ENCODE measurements around the gene DNAJC6.
"Not testable (repeated sequence)": the region's sequence is repeated elsewhere in the genome, so short reads cannot be mapped to it uniquely, and the experiment has no call there.

The DNAJC6 gene

DNA sequence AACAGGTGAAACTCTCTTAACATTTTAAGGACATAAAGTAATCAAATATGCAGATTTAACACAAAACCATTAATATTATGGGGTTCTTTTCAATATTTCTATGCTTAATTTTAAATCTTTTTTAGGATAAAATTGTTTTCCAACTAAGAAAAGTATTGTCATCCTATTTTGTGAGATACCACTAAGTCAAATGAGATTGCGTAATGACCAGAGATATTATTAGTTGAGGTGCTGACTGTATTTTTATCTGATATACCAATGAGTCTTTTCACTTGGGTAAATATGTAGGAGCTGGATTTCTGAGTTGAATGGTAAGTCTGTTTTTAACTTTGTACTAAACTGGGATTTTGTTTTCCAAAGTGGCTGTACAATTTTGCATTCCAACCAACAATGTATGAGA, 136.5 kb downstream of the DNAJC6 start:
- no peak overlapping the region for H3K4me3 ChIP-seq (ENCODE audit: low read length)
- H4K20me1 ChIP-seq (ENCODE audit: control insufficient read depth, insufficient read depth, low read depth, low read length): no peaks in the 10 kb centered on the region
- H3K4me2 ChIP-seq (ENCODE audit: low read length): no peak overlapping the region
- H3F3A ChIP-seq (ENCODE audit: control insufficient read depth, insufficient read depth): no peaks in the 10 kb centered on the region
- H3K27ac ChIP-seq (ENCODE audit: low read depth, low read length): no peak overlapping the region
- no peaks in the 10 kb centered on the region for H3K4me1 ChIP-seq (ENCODE audit: control insufficient read depth, low read length)
- TF ChIP-seq, protein P1, sequence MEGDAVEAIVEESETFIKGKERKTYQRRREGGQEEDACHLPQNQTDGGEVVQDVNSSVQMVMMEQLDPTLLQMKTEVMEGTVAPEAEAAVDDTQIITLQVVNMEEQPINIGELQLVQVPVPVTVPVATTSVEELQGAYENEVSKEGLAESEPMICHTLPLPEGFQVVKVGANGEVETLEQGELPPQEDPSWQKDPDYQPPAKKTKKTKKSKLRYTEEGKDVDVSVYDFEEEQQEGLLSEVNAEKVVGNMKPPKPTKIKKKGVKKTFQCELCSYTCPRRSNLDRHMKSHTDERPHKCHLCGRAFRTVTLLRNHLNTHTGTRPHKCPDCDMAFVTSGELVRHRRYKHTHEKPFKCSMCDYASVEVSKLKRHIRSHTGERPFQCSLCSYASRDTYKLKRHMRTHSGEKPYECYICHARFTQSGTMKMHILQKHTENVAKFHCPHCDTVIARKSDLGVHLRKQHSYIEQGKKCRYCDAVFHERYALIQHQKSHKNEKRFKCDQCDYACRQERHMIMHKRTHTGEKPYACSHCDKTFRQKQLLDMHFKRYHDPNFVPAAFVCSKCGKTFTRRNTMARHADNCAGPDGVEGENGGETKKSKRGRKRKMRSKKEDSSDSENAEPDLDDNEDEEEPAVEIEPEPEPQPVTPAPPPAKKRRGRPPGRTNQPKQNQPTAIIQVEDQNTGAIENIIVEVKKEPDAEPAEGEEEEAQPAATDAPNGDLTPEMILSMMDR (IDR thresholded peaks at IDR 0.05; ENCODE audit: low read depth, low read length, poor library complexity, severe bottlenecking): no peak
- TF ChIP-seq EZH2phosphoT487 (IDR thresholded peaks at IDR 0.05; ENCODE audit: borderline replicate concordance, low read length): no peak
- no peaks in the 10 kb centered on the region for H3K79me2 ChIP-seq (ENCODE audit: control insufficient read depth, low read length)
- H3K9me3 ChIP-seq (ENCODE audit: control insufficient read depth, insufficient read depth, low read length): no peaks in the 10 kb centered on the region
- 0 out of 2 replicates have a peak, but pooled peaks cover 8% of the 10 kb centered on the region for H3K27me3 ChIP-seq (ENCODE audit: control insufficient read depth, low read length)
- no peaks in the 10 kb centered on the region for H3K36me3 ChIP-seq (ENCODE audit: control insufficient read depth, low read length)
- no peaks in the 10 kb centered on the region for H3K9me2 ChIP-seq (replicated peaks; ENCODE audit: control insufficient read depth, low read length)

DNA sequence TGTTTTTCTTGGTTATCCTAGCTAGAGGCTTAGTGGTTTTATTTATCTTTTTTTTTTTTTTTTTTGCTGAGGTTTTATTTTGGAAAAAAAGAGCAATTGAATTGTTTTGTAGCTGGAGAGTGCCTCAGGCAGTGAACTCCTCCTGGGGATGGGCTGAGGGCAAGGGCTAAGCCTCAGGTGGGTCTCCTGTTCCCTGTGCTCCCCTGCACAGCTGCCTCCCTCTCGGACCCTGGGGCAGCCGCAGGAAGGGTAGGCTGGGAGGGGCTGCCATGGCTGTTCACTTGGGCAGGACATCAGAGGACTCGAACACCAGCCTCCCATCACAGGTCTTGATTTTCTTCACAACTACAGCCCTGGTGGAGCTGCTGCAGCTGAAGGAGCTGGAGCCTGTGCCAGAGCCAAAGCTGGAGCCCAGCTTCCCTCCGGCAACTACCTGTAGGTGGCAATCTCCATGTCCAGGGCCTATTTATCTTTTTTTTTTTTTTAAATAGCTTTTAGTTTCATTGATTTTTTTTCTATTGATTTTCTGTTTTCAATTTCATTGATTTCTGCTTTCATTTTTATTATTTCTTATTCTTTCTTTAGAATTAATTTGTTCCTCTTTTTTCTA, 140.0 kb downstream of the DNAJC6 start:
- H3K27me3 ChIP-seq (ENCODE audit: control insufficient read depth, low read length): 0 out of 2 replicates have a peak, but pooled peaks cover 8% of the 10 kb centered on the region
- H3F3A ChIP-seq (ENCODE audit: control insufficient read depth, insufficient read depth): no peaks in the 10 kb centered on the region
- TF ChIP-seq, protein P1 (IDR thresholded peaks at IDR 0.05; ENCODE audit: low read depth, low read length, poor library complexity, severe bottlenecking): no peak
- TF ChIP-seq EZH2phosphoT487 (IDR thresholded peaks at IDR 0.05; ENCODE audit: borderline replicate concordance, low read length): no peak
- no peaks in the 10 kb centered on the region for H3K9me3 ChIP-seq (ENCODE audit: control insufficient read depth, insufficient read depth, low read length)
- no peak overlapping the region for H3K4me2 ChIP-seq (ENCODE audit: low read length)
- H3K4me3 ChIP-seq (ENCODE audit: low read length): no peak overlapping the region
- H3K36me3 ChIP-seq (ENCODE audit: control insufficient read depth, low read length): no peaks in the 10 kb centered on the region
- H4K20me1 ChIP-seq (ENCODE audit: control insufficient read depth, insufficient read depth, low read depth, low read length): no peaks in the 10 kb centered on the region
- H3K79me2 ChIP-seq (ENCODE audit: control insufficient read depth, low read length): no peaks in the 10 kb centered on the region
- no peak overlapping the region for H3K27ac ChIP-seq (ENCODE audit: low read depth, low read length)
- no peaks in the 10 kb centered on the region for H3K4me1 ChIP-seq (ENCODE audit: control insufficient read depth, low read length)
- H3K9me2 ChIP-seq (replicated peaks; ENCODE audit: control insufficient read depth, low read length): no peaks in the 10 kb centered on the region

DNA sequence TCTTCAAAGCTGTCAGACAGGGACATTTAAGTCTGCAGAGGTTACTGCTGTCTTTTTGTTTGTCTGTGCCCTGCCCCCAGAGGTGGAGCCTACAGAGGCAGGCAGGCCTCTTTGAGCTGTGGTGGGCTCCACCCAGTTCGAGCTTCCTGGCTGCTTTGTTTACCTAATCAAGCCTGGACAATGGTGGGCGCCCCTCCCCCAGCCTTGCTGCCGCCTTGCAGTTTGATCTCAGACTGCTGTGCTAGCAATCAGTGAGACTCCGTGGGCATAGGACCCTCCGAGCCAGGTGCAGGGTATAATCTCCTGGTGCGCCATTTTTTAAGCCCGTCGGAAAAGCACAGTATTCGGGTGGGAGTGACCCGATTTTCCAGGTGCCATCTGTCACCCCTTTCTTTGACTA, 146.3 kb downstream of the DNAJC6 start:
- H4K20me1 ChIP-seq (ENCODE audit: control insufficient read depth, insufficient read depth, low read depth, low read length); H3K9me2 ChIP-seq (replicated peaks; ENCODE audit: control insufficient read depth, low read length); H3K9me3 ChIP-seq (ENCODE audit: control insufficient read depth, insufficient read depth, low read length); H3K4me1 ChIP-seq (ENCODE audit: control insufficient read depth, low read length); H3K79me2 ChIP-seq (ENCODE audit: control insufficient read depth, low read length); H3K27me3 ChIP-seq (ENCODE audit: control insufficient read depth, low read length); H3K36me3 ChIP-seq (ENCODE audit: control insufficient read depth, low read length); H3K4me2 ChIP-seq (ENCODE audit: low read length); H3F3A ChIP-seq (ENCODE audit: control insufficient read depth, insufficient read depth); H3K27ac ChIP-seq (ENCODE audit: low read depth, low read length); H3K4me3 ChIP-seq (ENCODE audit: low read length): not testable (repeated sequence)

DNA sequence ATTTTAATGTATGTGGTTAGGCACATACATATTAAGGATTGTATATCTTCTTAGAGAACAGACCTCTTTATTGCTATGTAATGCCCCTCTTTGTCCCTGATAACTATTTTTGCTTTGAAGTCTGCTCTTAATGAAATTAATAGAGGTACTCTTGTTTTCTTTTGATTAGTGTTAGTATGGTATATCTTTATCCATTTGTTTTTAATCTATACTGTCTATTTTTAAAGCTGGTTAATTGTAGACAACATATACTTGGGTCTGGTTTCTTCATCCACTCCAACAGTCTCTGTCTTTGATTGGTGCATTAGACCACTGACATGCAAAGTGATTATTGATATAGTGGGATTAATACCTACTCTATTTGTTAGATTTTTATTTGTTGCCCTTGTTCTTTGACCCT, 147.1 kb downstream of the DNAJC6 start:
- Histone ChIP-seq H4K20me1 (ENCODE audit: control insufficient read depth, insufficient read depth, low read depth, low read length) (no peaks in the 10 kb centered on the region), H3K27me3 (ENCODE audit: control insufficient read depth, low read length) (no peaks in the 10 kb centered on the region), H3F3A (ENCODE audit: control insufficient read depth, insufficient read depth) (no peaks in the 10 kb centered on the region), H3K4me3 (ENCODE audit: low read length) (no peak overlapping the region), H3K9me3 (ENCODE audit: control insufficient read depth, insufficient read depth, low read length) (no peaks in the 10 kb centered on the region), H3K4me2 (ENCODE audit: low read length) (no peak overlapping the region), H3K4me1 (ENCODE audit: control insufficient read depth, low read length) (peaks cover 3% of the 10 kb centered on the region; the same call in 1 of the 2 replicates), H3K79me2 (ENCODE audit: control insufficient read depth, low read length) (no peaks in the 10 kb centered on the region), H3K27ac (ENCODE audit: low read depth, low read length) (no peak overlapping the region), H3K36me3 (ENCODE audit: control insufficient read depth, low read length) (no peaks in the 10 kb centered on the region), H3K9me2 (replicated peaks; ENCODE audit: control insufficient read depth, low read length) (no peaks in the 10 kb centered on the region)
- no peak for TF ChIP-seq EZH2phosphoT487 (IDR thresholded peaks at IDR 0.05; ENCODE audit: borderline replicate concordance, low read length)
- TF ChIP-seq, protein P1 (IDR thresholded peaks at IDR 0.05; ENCODE audit: low read depth, low read length, poor library complexity, severe bottlenecking): no peak
